ENCODE measurements around the gene DUSP10.

DNA sequence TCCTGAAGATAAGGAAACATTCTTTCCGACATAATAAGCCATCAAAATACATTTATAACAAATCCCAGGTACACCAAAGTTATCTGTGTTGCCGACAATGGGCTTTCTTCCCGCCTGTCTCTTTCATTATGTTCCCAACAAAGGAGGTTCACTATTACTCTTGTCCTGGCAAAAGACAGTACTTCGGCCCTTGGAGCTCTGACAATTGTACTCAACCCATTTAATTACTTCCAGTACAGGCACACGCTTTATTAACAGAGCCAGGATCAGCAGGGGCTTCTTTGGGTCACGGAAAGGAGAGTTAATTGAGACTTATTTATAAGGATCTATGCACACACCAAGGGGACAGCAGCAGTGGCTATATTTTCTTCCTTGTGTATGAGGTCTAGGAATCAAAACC lies 46.6 kb upstream of the DUSP10 start:
- TF ChIP-seq CTCF (conservative IDR thresholded peaks at IDR 0.05; ENCODE audit: low read depth, low read length) = no peak
- TF ChIP-seq EZH2 (IDR thresholded peaks at IDR 0.05; ENCODE audit: borderline replicate concordance, low read depth, low read length, poor library complexity, severe bottlenecking) = no peak

Data from A673 (cell line).